Neural cell (in vitro differentiated cells): ENCODE results near the gene RNASE13. TPM values are rescaled to one million over a fixed set of nuclear protein-coding genes. Genes with fewer than 3 reads are reported as not detected.

Experiments used
- H2AFZ ChIP-seq: fragments of 200-600, 300-800 bp; sonication (generic), shearing (Covaris generic); 2 replicates; pipeline ENCODE4 v1.6.0; 2014; ENCODE audit warnings: low read depth, mild to moderate bottlenecking, antibody characterized with exemption, low read length, moderate library complexity
- H3F3A ChIP-seq: fragments of 200-600 bp; shearing (Covaris generic); 2 replicates; pipeline ENCODE4 v1.6.1; 2016; ENCODE audit warnings: mild to moderate bottlenecking, moderate library complexity, mixed read lengths, antibody characterized with exemption, low read length; ENCODE audit not compliant: insufficient read depth, poor library complexity, severe bottlenecking
- H3K27ac ChIP-seq: fragments of 200-600, 300-800 bp; sonication (generic), shearing (Covaris generic); 2 replicates; pipeline ENCODE4 v1.5.1; 2014; ENCODE audit warnings: mild to moderate bottlenecking, low read length, moderate library complexity
- H3K27me3 ChIP-seq: fragments of 300-800, 200-600 bp; sonication (generic), shearing (Covaris generic); 2 replicates; pipeline ENCODE4 v1.6.0; 2014; ENCODE audit warnings: mild to moderate bottlenecking, low read depth, low read length, moderate library complexity; ENCODE audit not compliant: insufficient read depth
- H3K36me3 ChIP-seq: fragments of 300-800, 200-600 bp; sonication (generic), shearing (Covaris generic); 2 replicates; pipeline ENCODE4 v1.5.1; 2014; ENCODE audit warnings: mild to moderate bottlenecking, antibody characterized with exemption, low read length, moderate library complexity; ENCODE audit not compliant: insufficient read depth
- H3K4me2 ChIP-seq: fragments of 300-800, 200-600 bp; sonication (generic), shearing (Covaris generic); 2 replicates; pipeline ENCODE4 v1.6.0; 2014; ENCODE audit warnings: mild to moderate bottlenecking, low read length
- H3K4me3 ChIP-seq: fragments of 300-800, 200-600 bp; sonication (generic), shearing (Covaris generic); 2 replicates; pipeline ENCODE4 v1.5.1; 2014; ENCODE audit warnings: mild to moderate bottlenecking, low read length, moderate library complexity
- H3K79me2 ChIP-seq: fragments of 200-600 bp; shearing (Covaris generic); replicated peaks from 2 replicates; pipeline ENCODE4 v1.6.0; 2014; ENCODE audit warnings: mild to moderate bottlenecking, low read length, moderate library complexity; ENCODE audit not compliant: insufficient read depth
- H3K9ac ChIP-seq: fragments of 300-800, 200-600 bp; sonication (generic), shearing (Covaris generic); 2 replicates; pipeline ENCODE4 v1.6.1; 2016; ENCODE audit warnings: mild to moderate bottlenecking, low read length, mixed read lengths
- H3K9me2 ChIP-seq: fragments of 200-600 bp; shearing (Covaris generic); 2 replicates; pipeline ENCODE4 v1.6.1; 2016; ENCODE audit warnings: mild to moderate bottlenecking, low read length, mixed read lengths; ENCODE audit not compliant: insufficient read depth
- H3K9me3 ChIP-seq: fragments of 200-600, 300-800 bp; sonication (generic), shearing (Covaris generic); 2 replicates; pipeline ENCODE4 v1.6.1; 2016; ENCODE audit warnings: mild to moderate bottlenecking, mixed run types, low read length, moderate library complexity, mixed read lengths
- H4K20me1 ChIP-seq: fragments of 200-600 bp; shearing (Covaris generic); 2 replicates; pipeline ENCODE4 v1.6.1; 2016; ENCODE audit warnings: mild to moderate bottlenecking, mixed run types; ENCODE audit not compliant: insufficient read depth
- EP300 ChIP-seq: fragments of 450-650 bp; conservative IDR thresholded peaks from 2 replicates; pipeline ENCODE4 v1.6.1; 2014; ENCODE audit warnings: antibody characterized with exemption, mild to moderate bottlenecking, moderate library complexity; ENCODE audit not compliant: poor library complexity, severe bottlenecking
- EZH2 ChIP-seq: fragments of 200-600, 300-800 bp; shearing (Covaris generic), sonication (generic); IDR thresholded peaks from 2 replicates; pipeline ENCODE4 v1.6.1; 2014; ENCODE audit warnings: antibody characterized with exemption, low read length, borderline replicate concordance, mild to moderate bottlenecking; ENCODE audit not compliant: insufficient read depth, poor library complexity, severe bottlenecking
- MXI1 ChIP-seq: fragments of 450-650 bp; conservative IDR thresholded peaks from 2 replicates; pipeline ENCODE4 v1.6.1; 2014; ENCODE audit warnings: antibody characterized with exemption, mild to moderate bottlenecking; ENCODE audit not compliant: poor library complexity, severe bottlenecking
- POLR2AphosphoS5 ChIP-seq: IDR thresholded peaks from 2 replicates; pipeline ENCODE4 v1.6.1; 2012
- RAD21 ChIP-seq: fragments of 450-650 bp; conservative IDR thresholded peaks from 2 replicates; pipeline ENCODE4 v1.6.1; 2014; ENCODE audit warnings: antibody characterized with exemption, mild to moderate bottlenecking, moderate library complexity
- SMC3 ChIP-seq: fragments of 450-650 bp; conservative IDR thresholded peaks from 2 replicates; pipeline ENCODE4 v1.6.1; 2014; ENCODE audit warnings: antibody characterized with exemption, mild to moderate bottlenecking, moderate library complexity; ENCODE audit not compliant: poor library complexity
- TAF1 ChIP-seq: IDR thresholded peaks from 2 replicates; pipeline ENCODE4 v1.6.1; 2012; ENCODE audit warnings: low read depth
- polyA plus RNA-seq: library from polyadenylated mRNA; depleted of rRNA; stranded (reverse); fragments of >200 nt; gene quantifications from 2 replicates; pipeline ENCODE4 v1.2.3, GENCODE V29; 2014
- TF ChIP-seq, protein P1 (sequence below): IDR thresholded peaks from 2 replicates; pipeline ENCODE4 v1.6.1; 2012; ENCODE audit warnings: borderline replicate concordance

Gene RNASE13
- polyA plus RNA-seq, 1 donor from 2014 or later: not detected

GRCh38 chr14:21055432-21056117, 21.0 kb upstream of the RNASE13 start:
- Histone ChIP-seq H3K4me3 (no peak overlapping the region), H3K79me2 (no peaks in the 10 kb centered on the region), H3K36me3 (no peaks in the 10 kb centered on the region), H3K4me2 (no peak overlapping the region), H3K9me3 (no peaks in the 10 kb centered on the region), H3K27me3 (no peaks in the 10 kb centered on the region), H3F3A (no peaks in the 10 kb centered on the region), H4K20me1 (no peaks in the 10 kb centered on the region), H3K9ac (no peak overlapping the region), H2AFZ (no peak overlapping the region), H3K27ac (no peak overlapping the region), H3K9me2 (no peaks in the 10 kb centered on the region)
- TF ChIP-seq POLR2AphosphoS5 (no peak), EP300 (no peak), EZH2 (no peak), RAD21 (no peak)
- TF ChIP-seq, protein P1, sequence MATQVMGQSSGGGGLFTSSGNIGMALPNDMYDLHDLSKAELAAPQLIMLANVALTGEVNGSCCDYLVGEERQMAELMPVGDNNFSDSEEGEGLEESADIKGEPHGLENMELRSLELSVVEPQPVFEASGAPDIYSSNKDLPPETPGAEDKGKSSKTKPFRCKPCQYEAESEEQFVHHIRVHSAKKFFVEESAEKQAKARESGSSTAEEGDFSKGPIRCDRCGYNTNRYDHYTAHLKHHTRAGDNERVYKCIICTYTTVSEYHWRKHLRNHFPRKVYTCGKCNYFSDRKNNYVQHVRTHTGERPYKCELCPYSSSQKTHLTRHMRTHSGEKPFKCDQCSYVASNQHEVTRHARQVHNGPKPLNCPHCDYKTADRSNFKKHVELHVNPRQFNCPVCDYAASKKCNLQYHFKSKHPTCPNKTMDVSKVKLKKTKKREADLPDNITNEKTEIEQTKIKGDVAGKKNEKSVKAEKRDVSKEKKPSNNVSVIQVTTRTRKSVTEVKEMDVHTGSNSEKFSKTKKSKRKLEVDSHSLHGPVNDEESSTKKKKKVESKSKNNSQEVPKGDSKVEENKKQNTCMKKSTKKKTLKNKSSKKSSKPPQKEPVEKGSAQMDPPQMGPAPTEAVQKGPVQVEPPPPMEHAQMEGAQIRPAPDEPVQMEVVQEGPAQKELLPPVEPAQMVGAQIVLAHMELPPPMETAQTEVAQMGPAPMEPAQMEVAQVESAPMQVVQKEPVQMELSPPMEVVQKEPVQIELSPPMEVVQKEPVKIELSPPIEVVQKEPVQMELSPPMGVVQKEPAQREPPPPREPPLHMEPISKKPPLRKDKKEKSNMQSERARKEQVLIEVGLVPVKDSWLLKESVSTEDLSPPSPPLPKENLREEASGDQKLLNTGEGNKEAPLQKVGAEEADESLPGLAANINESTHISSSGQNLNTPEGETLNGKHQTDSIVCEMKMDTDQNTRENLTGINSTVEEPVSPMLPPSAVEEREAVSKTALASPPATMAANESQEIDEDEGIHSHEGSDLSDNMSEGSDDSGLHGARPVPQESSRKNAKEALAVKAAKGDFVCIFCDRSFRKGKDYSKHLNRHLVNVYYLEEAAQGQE: no peak

- H3K79me2 ChIP-seq: no peaks in the 10 kb centered on the region
- H3K4me2 ChIP-seq: no peak overlapping the region
Measured at GRCh38 chr14:21054768-21055145, 20.1 kb upstream of the RNASE13 start.

More at GRCh38 chr14:21054768-21055145, 20.1 kb upstream of the RNASE13 start:
- Histone ChIP-seq H3F3A (no peaks in the 10 kb centered on the region), H3K36me3 (no peaks in the 10 kb centered on the region), H4K20me1 (no peaks in the 10 kb centered on the region), H3K27me3 (no peaks in the 10 kb centered on the region), H3K4me3 (no peak overlapping the region), H3K9me2 (no peaks in the 10 kb centered on the region), H3K9ac (no peak overlapping the region), H2AFZ (no peak overlapping the region), H3K27ac (no peak overlapping the region), H3K9me3 (no peaks in the 10 kb centered on the region)
- TF ChIP-seq MXI1 (no peak), SMC3 (no peak), TAF1 (no peak), RAD21 (no peak), EP300 (no peak)
- TF ChIP-seq, protein P1: no peak
